Glomerular visceral epithelial cell (primary cell): ENCODE data around the gene SLC16A10.
A peak's percentile ranks its signal among the peaks of the same experiment; 100 is the strongest.
"Not testable (repeated sequence)": the region's sequence is repeated elsewhere in the genome, so short reads cannot be mapped to it uniquely, and the experiment has no call there.

ENCODE experiments used
- DNase-seq: peaks from one replicate; pipeline ENCODE4 v3.0.0-alpha.2; 2016; ENCODE audit errors: extremely low spot score

SLC16A10 gene

GRCh38 chr6:111185954-111186353 is 98.7 kb downstream of the SLC16A10 start:
- no peak for DNase-seq

GRCh38 chr6:111187874-111188273 is 100.6 kb downstream of the SLC16A10 start:
- DNase-seq, result no peak

DNA sequence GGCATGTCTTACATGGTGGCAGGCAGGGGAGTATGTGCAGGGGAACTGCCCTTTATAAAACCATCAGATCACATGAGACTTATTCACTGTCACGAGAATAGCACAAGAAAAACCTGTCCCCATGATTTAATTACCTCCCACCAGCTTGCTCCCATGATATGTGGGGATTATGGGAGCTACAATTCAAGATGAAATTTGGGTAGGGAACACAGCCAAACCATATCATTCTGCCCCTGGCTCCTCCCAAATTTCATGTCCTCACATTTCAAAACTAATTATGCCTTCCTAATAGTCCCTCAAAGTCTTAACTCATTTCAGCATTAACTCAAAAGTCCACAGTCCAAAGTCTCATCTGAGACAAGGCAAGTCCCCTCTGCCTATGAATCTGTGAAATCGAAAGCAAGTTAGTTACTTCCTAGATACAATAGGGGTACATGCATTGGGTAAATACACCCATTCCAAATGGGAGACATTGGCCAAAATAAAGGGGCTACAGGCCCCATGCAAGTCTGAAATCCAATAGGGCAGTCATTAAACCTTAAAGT is 102.4 kb downstream of the SLC16A10 start:
- not testable (repeated sequence) for DNase-seq

GRCh38 chr6:111190637-111191036 is 103.3 kb downstream of the SLC16A10 start:
- no peak for DNase-seq

DNA sequence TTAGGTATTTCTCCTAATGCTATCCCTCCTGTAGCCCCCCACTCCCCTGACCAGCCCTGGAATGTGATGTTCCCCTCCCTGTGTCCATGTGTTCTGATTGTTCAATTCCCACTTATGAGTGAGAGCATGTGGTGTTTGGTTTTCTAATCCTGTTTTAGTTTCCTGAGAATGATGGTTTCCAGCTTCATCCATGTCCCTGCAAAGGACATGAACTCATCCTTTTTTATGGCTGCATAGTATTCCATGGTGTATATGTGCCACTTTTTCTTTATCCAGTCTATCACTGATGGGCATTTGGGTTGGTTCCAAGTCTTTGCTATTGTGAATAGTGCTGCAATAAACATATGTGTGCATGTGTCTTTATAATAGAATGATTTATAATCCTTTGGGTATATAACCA is 103.8 kb downstream of the SLC16A10 start:
- not testable (repeated sequence) for DNase-seq

- DNase-seq, result no peak
Observed at GRCh38 chr6:111192911-111193555, 105.7 kb downstream of the SLC16A10 start.

GRCh38 chr6:111195656-111196055 is 108.4 kb downstream of the SLC16A10 start:
- no peak for DNase-seq

GRCh38 chr6:111198841-111199240 is 111.5 kb downstream of the SLC16A10 start:
- DNase-seq, result no peak

DNA sequence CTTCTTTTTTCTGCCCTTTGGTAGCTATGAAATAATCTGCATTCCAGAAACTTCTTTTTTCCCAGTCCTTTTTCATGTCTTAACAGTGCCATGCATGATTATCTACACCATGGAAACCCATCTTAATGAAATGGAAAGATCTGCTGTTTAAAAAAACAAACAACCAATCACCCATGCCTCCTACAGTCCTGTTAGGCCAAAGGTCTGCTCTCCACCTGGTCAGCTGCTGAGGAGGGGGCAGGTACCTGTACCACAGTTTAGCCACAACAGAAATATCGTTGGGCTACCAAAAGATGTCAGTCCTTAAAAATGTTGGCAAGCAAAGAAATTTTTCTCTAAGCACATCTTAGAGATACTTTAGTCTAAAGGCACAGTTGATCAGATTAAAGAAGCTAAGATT is 112.6 kb downstream of the SLC16A10 start:
- DNase-seq, result peak; percentile 12

DNA sequence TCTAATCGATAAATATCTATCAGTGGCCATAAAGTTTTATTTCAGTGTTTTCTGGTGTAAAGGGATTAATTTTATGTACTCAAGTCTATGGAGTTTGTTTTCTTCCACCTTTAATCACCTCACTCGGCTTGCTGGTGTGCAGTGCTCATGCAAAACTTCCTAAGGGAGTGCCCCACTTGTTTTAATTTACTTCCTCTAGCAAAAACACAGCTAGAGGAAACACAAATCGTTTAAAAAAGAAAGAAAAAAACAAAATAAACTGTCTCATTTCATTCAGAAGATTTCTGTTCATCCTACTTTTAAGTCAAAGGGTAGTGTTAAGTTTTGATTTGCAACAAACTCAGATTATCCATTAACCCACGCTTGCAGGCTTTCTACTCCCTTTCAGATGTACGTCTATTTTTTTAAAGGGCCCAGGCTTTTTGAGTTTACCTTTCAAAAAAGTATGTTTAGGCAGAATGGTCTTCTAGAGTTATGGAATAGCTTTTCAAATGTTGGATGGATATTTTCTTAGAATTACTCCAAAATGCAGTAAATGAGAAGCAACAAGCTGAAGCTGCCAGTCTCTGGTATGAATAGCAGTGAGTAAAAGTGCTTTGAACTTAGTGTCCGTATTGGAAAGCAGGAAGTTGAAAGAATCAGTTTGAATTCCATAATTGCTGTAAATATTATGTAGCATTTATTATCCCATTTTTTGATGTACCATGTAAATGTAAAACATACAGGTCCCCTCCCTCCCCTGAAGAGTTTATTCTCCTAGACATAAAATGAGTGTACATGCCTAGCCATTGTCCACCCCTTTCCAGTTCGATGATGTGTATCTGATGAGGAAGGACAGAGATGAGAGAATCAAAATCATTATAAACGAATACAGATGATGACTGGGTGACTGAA is 113.3 kb downstream of the SLC16A10 start:
- peak; percentile 8 for DNase-seq

- no peak for DNase-seq
Observed at GRCh38 chr6:111201244-111201554, 113.9 kb downstream of the SLC16A10 start.

DNA sequence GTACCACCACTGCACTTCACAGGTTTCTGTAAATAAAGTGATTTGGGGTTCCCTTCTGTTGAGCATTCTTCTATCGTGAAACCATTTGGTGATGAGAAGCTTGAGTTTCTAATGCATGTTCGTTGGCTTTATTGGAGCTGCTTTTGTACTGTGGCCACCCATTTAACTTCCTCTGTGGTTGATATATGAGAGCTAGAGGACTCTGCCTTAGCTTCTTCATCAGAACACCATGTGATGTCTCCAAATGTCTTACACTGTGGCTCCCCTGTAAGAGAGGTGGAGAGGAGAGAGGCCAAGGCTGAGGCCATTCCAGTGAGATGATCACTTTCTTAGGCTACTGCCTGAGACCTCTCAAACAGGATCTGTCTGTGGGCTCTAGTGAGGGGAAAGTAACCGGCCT is 114.5 kb downstream of the SLC16A10 start:
- DNase-seq, result no peak

DNA sequence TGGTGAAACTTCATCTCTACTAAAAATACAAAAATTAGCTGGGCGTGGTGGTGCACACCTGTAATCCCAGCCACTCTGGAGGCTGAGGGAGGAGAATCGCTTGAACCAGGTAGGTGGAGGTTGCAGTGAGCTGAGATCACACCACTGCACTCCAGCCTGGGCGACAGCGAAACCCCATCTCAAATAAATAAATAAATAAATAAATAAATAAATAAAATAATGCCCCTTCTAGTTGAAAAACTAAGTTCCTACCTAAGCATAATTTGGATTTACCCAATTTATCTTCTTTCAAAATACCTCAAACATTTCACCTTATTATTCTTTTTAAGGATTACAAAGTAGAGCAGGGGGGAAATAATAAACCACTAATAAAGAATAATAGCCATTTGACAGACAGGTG is 116.2 kb downstream of the SLC16A10 start:
- not testable (repeated sequence) for DNase-seq

GRCh38 chr6:111204305-111204704 is 117.0 kb downstream of the SLC16A10 start:
- DNase-seq, result no peak

- no peak for DNase-seq
Observed at GRCh38 chr6:111204881-111205280, 117.6 kb downstream of the SLC16A10 start.

- DNase-seq, result no peak
Observed at GRCh38 chr6:111205502-111205901, 118.2 kb downstream of the SLC16A10 start.

DNA sequence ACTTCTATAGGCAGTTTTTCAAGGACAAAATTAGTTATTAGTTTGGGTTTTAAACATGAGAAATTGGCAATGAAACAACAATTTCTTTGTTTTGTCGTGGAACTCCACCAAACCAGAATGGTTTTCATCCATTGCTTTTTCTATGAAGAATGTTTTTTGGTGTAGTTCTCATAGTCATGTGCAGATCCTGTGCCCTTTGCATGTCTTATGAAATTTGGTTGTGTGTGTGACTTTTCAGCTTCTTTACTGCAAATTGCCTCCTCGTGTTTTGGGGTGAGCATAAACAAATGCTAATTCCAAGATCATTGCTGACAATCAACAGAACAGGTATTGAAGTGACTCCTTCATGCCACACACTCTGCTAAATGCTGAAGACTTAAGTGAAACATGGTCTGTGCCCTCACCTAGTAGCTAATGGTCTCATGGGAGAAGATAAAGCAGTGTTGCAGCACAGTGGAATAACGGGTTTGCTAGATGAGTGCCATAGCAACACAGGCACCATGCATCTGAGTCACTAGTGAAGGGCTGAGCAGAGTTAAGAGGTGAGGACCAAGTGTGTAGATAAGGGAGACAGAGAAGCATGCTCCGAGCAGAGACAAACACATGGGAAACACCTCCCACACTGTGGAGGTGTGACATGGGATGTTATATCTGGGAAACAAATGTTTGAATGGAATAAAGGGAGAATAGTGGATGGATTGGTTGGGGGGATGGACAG is 120.0 kb downstream of the SLC16A10 start:
- DNase-seq, result no peak

DNA sequence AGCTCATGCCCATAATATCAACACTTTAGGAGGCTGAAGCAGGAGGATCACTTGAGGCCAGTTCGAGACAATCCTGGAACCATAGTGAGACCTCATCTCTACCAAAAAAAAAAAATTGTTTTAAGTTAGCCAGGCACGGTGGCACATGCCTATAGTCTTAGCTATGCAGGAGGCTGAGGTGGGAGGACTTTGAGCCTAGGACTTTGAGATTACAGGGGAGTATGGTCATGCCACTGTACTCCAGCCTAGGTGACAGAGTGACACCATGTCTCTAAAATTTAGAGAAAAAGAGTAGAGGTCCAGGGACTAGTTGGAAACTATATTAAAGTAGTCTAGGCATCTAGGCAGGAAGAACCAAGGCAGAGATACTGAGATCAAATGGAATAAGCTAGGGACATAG is 121.6 kb downstream of the SLC16A10 start:
- DNase-seq, result no peak

DNA sequence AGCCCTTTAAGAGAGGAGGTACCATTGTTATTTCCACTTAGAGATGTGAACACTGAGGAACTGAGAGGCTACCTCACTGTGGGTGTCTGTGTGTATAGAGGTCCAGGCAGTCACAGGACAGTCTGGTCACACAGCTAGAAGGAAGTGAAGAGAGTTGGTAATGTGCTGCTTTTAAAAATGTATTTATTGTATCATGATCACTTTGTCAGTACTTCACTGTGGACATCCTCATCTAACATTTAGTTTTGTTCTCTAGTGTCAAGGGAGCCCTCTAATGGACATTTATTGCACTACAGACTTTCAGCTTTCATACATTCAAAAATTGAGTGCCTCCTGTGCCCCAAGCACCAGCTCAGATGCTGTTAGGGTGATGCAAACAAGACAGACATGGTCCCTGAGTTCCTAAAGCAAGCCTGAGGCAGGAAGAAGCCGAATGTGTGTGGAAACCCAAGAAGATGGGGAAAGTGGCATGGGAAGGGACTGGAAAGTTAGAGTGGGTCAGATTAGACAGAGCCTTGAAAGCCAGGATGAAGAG is 123.0 kb downstream of the SLC16A10 start:
- peak; percentile 66 for DNase-seq

DNA sequence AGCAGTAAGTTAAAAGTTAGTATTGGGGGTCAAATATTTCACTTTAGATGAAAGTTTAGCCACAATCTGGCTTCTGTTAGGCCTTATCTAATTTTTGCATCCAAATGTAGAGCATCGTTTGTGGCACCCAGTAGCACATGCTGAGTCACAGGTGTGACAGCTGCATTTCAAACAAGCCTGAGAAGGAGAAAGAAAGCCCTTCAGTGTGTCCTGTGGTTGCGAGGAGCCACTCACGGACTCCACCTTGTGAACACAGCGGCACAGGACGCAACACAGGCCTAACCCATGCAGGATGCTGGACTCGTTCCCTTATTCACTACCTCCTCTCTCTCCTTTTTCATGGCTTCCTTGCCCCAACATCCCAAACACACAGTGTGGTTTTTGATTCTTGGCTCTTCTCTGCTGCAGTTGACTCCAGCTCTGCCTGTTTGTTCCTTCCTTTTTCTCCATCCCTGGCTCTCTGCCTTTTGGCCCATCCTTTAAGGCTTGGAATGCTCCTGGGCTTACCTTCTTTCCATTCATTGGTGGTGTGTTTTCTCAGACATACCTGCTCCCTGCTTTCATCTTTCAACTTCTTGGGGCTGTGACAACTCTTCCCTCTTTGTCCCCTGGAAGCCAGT is 124.2 kb downstream of the SLC16A10 start:
- no peak for DNase-seq

GRCh38 chr6:111212625-111213024 is 125.3 kb downstream of the SLC16A10 start:
- DNase-seq, result no peak

GRCh38 chr6:111215131-111215530 is 127.8 kb downstream of the SLC16A10 start:
- no peak for DNase-seq
